Panc1 (cell line): ENCODE results near the gene ARGLU1. TPM values are rescaled to one million over a fixed set of nuclear protein-coding genes. Genes with fewer than 3 reads are reported as not detected.

Source experiments
- ATAC-seq: fragments of 200-7000 bp; cut with Tn5 transposase; 2 replicates; pipeline ENCODE4 v1.9.1; 2020; ENCODE audit warnings: mild to moderate bottlenecking, moderate library complexity
- BruUV-seq: library from RNA; stranded (reverse); fragments of 400-500 nt; replicated peaks from 2 replicates; lab custom pipeline; 2021; lab: Mats Ljungman, UMichigan
- CTCF ChIA-PET: fragments of 300-600 bp; sonication (Branson Sonifier 250); formaldehyde crosslinking; loops from one replicate; lab custom pipeline; 2022; ENCODE audit warnings: antibody characterized with exemption; lab: Charles Lee
- POLR2A ChIA-PET: fragments of 300-600 bp; sonication (Branson Sonifier 250); formaldehyde crosslinking; loops from one replicate; lab custom pipeline; 2022; ENCODE audit warnings: antibody characterized with exemption; lab: Charles Lee
- DNase-seq: peaks from one replicate; pipeline ENCODE4 v3.0.0-alpha.2; 2010; ENCODE audit warnings: low read depth, low spot score
- H3K27ac ChIP-seq: 2 replicates; pipeline ENCODE4 v1.5.1; 2011; ENCODE audit warnings: mild to moderate bottlenecking, low read length, inconsistent platforms
- H3K27me3 ChIP-seq: fragments of 200-500 bp; sonication (Bioruptor generic); 2 replicates; pipeline ENCODE4 v1.6.0; 2014; ENCODE audit warnings: low read length, inconsistent platforms; ENCODE audit not compliant: control insufficient read depth, insufficient read depth
- H3K36me3 ChIP-seq: fragments of 200-500 bp; sonication (Bioruptor generic); 2 replicates; pipeline ENCODE4 v1.5.1; 2014; ENCODE audit warnings: inconsistent platforms, mild to moderate bottlenecking, low read length, moderate library complexity; ENCODE audit not compliant: control insufficient read depth, insufficient read depth
- H3K4me1 ChIP-seq: 2 replicates; pipeline ENCODE4 v1.5.1; 2011; ENCODE audit warnings: inconsistent platforms, mild to moderate bottlenecking, low read length, moderate library complexity; ENCODE audit not compliant: control insufficient read depth, insufficient read depth
- H3K4me3 ChIP-seq, 2 experiments: 2 replicates each; pipeline ENCODE4 v1.5.1; 2011 to 2012; ENCODE audit warnings: low read depth in 2 of 2, low read length in 2 of 2, mild to moderate bottlenecking in 2 of 2, inconsistent platforms in 1 of 2, moderate library complexity in 1 of 2
- H3K9me3 ChIP-seq: fragments of 200-500 bp; sonication (Bioruptor generic); 2 replicates; pipeline ENCODE4 v1.5.1; 2014; ENCODE audit warnings: low read depth, mild to moderate bottlenecking, inconsistent platforms, low read length, moderate library complexity; ENCODE audit not compliant: control insufficient read depth, insufficient read depth
- CTCF ChIP-seq: fragments of 450-650 bp; IDR thresholded peaks from 2 replicates; pipeline ENCODE4 v1.5.1; 2017; ENCODE audit warnings: mild to moderate bottlenecking
- POLR2AphosphoS5 ChIP-seq: IDR thresholded peaks from 2 replicates; pipeline ENCODE4 v1.6.1; 2012; ENCODE audit warnings: mild to moderate bottlenecking, low read depth, low read length, moderate library complexity
- REST ChIP-seq, 2 experiments: IDR thresholded peaks; 2 replicates each; pipeline ENCODE4 v1.6.1; 2011 to 2012; ENCODE audit warnings: low read depth in 2 of 2, control low read depth in 1 of 2, low read length in 1 of 2, mild to moderate bottlenecking in 1 of 2, moderate library complexity in 1 of 2; ENCODE audit not compliant: insufficient read depth in 1 of 2
- SIN3A ChIP-seq: IDR thresholded peaks from 2 replicates; pipeline ENCODE4 v1.6.1; 2012; ENCODE audit warnings: low read depth, mild to moderate bottlenecking, low read length, moderate library complexity, borderline replicate concordance; ENCODE audit not compliant: insufficient read depth
- TCF7L2 ChIP-seq: IDR thresholded peaks from 2 replicates; pipeline ENCODE4 v1.6.1; 2011; ENCODE audit warnings: mild to moderate bottlenecking, low read depth, low read length, inconsistent platforms
- in situ Hi-C: cut with HindIII; loops from 2 replicates; pipeline ENCODE4 v1.10.0; 2016; ENCODE audit warnings: low sequenced_read_pairs, low pct_unique_long_range_greater_than_20kb
- intact Hi-C: fragments of 100-400 bp; cut with micrococcal nuclease; formaldehyde crosslinking; loops from one replicate; pipeline ENCODE4 v1.10.0; 2022; ENCODE audit not compliant: unreplicated experiment
- total RNA-seq: library from RNA; stranded (reverse); gene quantifications from one replicate; pipeline ENCODE4 v1.2.1, GENCODE V29; 2021; ENCODE audit not compliant: unreplicated experiment

The ARGLU1 gene
- total RNA-seq, 1 experiment from 2014 or later, result 38.5 TPM

- no peaks in the 10 kb centered on the region for H3K27me3 ChIP-seq
- ChIA-PET POLR2A (interaction anchor here (0.6 kb wide), 1 partner anchor 13 kb away, joined by 3 read pairs; no protein-coding TSS in a partner anchor), CTCF (interaction anchor here (1.1 kb wide), 1 partner anchor 1963 kb away, joined by 3 read pairs; no protein-coding TSS in a partner anchor)
- BruUV-seq, result no TSS peak
- DNase-seq (no peak), ATAC-seq (peak; percentile 55)
- no peaks in the 10 kb centered on the region for H3K9me3 ChIP-seq
- H3K4me1 ChIP-seq, result peaks cover 6% of the 10 kb centered on the region
- TF ChIP-seq REST (IDR thresholded peaks at IDR 0.05; ENCODE audit: insufficient read depth in 1 of 2, low read depth in 2 of 2, low read length in 1 of 2) (no peak), POLR2AphosphoS5 (no peak), CTCF (no peak), TCF7L2 (no peak), SIN3A (no peak)
- intact Hi-C loops (loop anchor here (10.0 kb wide), 2 partner anchors 1120 to 1960 kb away; no protein-coding TSS in a partner anchor), in situ Hi-C loops (no loop called here)
- H3K36me3 ChIP-seq, result no peaks in the 10 kb centered on the region; the same call in 1 of the 2 replicates
- no peak overlapping the region for H3K27ac ChIP-seq
- H3K4me3 ChIP-seq, result peak overlapping the region; percentile 47 to 55
These were observed 33.0 kb downstream of the ARGLU1 start for GRCh38 chr13:106534639-106535551.

GRCh38 chr13:106533943-106534638 is 33.8 kb downstream of the ARGLU1 start:
- TF ChIP-seq TCF7L2 (no peak), POLR2AphosphoS5 (no peak), REST (IDR thresholded peaks at IDR 0.05; ENCODE audit: insufficient read depth in 1 of 2, low read depth in 2 of 2, low read length in 1 of 2) (no peak), SIN3A (no peak), CTCF (no peak)
- H3K9me3 ChIP-seq, result no peaks in the 10 kb centered on the region
- ATAC-seq (0 out of 2 replicates have a peak, but pooled peaks have one; percentile 14), DNase-seq (no peak)
- H3K27ac ChIP-seq, result peak overlapping the region; percentile 54
- peak overlapping the region; percentile 47 to 55 for H3K4me3 ChIP-seq
- in situ Hi-C loops (no loop called here), intact Hi-C loops (loop anchor here (10.0 kb wide), 2 partner anchors 1119 to 1959 kb away; no protein-coding TSS in a partner anchor)
- H3K4me1 ChIP-seq, result peaks cover 7% of the 10 kb centered on the region
- no TSS peak for BruUV-seq
- H3K27me3 ChIP-seq, result no peaks in the 10 kb centered on the region
- H3K36me3 ChIP-seq, result no peaks in the 10 kb centered on the region; the same call in 1 of the 2 replicates
- CTCF ChIA-PET, result no interaction called here
- POLR2A ChIA-PET, result no interaction called here
